Retina (tissue), 1 donor: ENCODE measurements around the gene PSIP1.
A peak's percentile ranks its signal among the peaks of the same experiment; 100 is the strongest.
"Not testable (repeated sequence)": the region's sequence is repeated elsewhere in the genome, so short reads cannot be mapped to it uniquely, and the experiment has no call there.

Experiments used
- DNase-seq: peaks from one replicate; pipeline ENCODE4 v3.0.0-alpha.2; 2016

PSIP1 gene

DNA sequence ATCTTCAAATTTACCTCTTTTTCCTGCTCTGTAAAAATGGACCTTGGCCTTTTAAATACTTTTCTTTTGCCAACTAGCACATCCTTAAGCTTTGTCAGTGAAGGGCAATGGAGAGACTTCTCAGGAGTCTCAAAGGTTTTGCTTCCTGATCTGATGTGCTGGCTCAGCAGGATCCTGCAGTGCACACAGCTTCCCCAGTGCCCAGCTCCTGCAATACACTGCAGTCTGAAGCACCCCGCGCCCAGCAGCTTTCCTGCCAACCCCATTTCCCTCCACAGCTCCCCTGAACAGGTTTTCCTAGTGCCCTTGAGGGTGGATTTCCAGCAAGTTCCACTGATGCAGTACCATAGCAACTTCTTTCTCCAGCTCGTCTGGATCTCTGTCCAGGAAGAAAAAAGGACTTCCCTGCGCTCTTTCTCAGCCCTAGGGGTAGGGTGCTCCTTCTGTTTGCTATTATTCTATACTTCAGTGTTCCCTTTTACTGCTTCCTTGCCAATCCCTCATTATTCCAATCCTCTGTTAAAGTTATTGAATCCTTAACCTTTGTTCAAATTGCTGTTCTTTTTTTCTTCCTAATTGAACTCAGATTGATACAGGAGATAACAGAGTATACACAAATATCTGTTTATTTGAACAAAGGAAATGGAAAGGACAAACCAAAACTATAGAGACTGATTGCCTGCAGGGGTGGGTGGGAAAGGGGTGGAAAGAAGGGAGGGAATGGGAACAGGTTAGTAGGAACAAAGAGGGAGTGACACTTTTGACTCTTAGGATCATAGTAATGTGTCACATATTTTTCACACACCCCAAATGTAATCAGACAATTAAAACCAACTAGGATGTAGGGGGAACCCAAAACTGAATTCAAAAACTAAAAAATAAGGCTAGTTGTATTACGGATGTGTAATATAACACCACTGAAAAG lies 79.6 kb downstream of the PSIP1 start:
- DNase-seq: no peak

DNA sequence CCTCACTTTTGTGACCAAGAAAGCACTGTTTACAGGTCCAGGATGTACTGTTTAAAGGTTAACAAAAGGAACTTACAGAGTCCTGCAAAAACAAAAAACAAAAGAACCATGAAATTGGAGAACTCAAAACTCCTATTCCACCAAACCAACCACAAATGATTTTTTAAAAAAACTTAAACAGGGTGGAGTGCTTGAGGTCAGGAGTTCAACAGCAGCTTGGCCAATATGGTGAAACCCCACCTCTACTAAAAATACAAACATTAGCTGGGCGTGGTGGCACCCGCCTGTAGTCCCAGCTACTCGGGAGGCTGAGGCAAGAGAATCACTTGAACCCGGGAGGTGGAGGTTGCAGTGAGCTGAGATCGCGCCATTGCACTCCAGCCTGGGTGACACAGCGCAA lies 83.1 kb downstream of the PSIP1 start:
- not testable (repeated sequence) for DNase-seq

DNA sequence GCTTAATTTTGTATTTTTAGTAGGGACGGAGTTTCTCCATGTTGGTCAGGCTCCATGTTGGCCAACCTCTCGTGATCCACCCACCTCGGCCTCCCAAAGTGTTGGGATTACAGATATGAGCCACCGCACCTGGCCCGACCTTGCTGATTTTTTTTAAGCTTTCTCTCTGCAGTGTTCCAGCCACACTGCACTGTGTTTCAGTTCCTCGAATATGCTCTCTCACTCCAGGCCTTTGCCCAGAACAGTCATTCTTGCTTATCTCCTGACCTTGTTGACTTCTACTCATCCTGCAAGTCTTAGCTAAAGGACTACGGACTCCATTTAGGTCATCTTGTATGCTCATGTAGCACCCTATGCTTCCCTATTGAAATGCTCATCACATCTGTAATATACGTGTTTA lies 84.8 kb downstream of the PSIP1 start:
- no peak for DNase-seq

DNA sequence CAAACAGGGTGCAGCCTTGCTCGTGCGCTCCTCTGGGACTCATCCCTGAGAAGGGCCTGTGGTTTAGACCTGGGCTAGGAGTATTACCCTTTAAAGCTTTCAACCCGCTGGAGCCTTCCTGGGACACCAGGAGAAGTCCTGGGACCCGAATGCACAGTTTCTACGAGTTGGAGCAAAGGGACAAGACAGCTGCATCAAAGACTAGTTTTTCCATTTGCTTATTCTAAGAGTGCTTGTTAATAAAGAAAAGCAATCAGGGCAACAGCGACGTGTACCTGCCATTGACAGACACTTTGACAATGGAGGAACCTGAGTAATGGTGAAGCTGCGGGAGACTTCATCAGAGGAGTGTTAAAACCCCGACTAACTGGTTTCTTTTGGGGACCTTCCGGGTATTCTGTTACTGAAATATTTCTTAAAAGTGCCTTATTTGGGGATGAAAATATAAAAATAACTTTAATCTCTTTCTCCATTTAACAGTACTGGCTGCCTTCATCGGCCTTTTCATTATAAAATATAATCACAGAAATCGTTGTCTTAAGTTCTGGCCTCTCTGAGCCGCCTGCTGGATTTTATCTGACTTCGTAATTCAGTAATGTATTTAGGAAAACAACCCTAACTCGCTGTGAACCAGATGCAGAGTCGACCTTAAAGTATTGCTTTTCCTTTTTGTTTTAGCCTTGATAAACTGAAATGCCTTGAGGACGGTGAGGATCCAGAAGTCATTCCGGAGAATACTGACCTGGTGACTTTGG lies 87.4 kb downstream of the PSIP1 start:
- DNase-seq: no peak

DNA sequence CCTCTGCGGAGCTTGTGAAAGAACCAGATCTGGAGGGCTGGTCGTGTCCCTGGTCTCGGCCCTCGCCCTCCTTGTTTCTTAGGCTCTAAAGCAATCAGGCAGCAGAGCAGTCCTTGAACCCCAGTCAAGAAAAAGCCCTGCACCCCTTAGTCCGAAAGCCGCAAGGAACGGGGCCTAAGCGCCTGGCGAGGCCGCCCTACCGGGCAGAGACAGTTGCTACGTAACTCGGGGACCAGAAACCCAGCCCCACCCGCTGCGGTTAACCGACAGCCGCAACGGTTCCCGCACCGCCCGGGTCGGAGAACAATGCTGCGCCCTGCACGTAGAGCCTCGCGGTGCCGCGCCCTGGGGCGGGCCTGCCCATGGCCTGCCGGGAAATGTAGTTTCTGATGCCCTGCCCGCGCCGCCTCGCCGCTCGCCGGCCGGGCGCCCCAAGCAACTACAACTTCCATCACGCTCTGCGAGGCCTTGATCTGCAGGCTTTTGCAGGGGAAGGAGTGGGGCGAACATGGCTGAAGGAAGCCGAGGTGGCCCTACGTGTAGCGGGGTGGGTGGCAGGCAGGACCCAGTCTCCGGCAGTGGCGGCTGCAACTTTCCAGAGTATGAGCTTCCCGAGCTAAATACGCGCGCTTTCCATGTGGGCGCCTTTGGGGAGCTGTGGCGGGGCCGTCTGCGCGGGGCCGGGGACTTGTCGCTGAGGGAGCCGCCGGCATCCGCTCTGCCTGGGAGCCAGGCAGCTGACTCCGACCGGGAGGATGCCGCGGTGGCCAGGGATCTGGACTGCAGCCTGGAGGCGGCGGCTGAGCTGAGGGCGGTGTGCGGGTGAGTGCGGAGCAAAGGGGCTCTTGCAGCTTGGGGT lies 88.2 kb downstream of the PSIP1 start, which contains the start of gene SNAPC3:
SNAPC3 (plus strand) TSS at position 505 of the 859 bp plus-strand sequence; CDS start at position 509, 4 bp downstream.
- DNase-seq: peak; percentile 99

DNA sequence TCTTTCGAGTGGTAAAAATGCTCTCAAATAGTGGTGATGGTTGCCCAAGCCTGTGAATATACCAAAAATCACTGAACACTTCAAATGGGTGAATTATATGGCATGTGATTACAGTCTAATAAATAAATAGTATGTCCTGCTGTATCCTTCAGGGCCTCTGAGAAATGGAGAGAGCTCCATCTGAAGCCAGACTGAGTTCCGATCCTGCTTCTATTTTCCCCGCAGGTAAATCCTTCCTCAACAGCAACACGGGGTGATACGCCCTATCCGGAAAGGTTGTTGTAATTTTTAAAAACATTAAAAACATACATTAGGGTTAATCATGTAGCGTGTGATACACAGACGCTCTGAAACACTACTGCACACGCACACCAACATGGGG lies 88.8 kb downstream of the PSIP1 start:
- no peak for DNase-seq

DNA sequence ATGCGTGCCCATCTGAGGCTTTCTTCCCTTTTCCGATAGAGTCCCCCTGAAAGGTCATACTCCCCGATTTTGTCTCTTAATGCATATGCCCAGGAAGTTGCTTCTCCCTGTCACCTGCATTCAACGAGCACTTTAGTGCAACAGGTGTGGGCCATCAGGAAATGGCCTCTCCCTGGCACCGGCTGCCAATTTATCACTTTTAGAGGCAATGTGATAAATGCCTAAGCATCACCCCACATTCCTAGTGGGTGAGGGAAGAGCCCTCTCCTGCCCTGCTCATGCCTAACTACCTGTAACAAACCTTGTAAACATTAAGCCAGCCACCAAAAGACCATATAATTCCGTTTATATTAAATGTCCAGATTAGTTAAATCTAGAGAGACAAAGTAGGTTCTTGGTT lies 89.2 kb downstream of the PSIP1 start:
- DNase-seq: no peak

DNA sequence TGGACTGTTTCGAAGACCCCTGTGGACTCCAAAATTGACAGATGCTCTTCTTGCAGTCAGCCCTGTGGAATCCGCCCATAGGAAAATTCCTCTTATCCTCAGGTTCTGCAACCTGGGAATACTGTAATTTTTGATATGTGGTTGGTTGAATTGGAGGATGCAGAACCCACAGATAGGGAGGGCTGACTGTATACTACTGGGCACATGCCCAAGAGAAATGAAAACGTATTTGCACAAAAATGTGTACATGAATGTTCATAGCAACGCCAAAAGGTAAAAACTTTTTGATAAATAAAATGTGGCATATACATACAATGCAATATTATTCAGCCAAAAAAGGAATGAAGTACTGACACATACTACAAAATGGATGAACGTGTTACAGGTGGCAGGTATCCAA lies 90.0 kb downstream of the PSIP1 start:
- no peak for DNase-seq

DNA sequence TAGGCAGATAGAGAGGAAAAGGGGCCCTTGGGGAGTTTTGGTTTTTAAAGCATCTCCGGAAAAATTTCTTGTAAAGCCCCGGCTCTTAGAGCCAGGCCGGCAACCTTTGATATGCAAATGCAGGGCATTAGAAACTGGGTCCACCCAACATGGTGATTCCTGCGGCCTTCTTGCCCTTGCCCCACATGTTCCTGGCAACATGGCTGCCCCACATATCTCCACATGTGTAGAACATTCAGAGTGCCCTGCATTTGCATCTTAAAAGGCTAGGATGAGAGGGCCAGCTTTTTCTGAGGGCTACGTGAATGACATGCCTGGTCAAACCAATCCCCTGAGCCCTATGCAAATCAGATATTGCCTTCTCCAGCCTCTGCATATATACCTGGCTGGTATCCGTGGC lies 93.1 kb downstream of the PSIP1 start:
- no peak for DNase-seq

DNA sequence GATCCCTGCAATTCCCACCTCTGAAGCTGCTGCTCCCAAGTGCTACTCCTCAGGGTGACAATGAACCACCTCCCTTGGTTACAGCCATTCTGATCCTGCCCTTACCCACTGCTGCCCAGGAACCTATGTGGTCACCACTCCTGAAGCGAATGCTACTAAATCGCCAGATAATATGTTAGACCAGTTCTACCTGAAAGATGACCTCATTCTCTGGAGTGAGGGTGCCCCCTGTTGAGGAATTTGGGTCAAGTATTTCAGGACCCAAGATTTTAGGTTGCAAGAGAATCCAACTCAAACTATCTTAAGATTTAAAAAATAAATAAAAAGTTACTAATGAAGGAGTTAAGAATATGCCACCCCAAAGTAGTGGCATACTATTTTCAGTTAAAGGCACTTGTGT lies 93.9 kb downstream of the PSIP1 start:
- no peak for DNase-seq
